ENCODE results near the gene ALDOA.

The ALDOA gene

GRCh38 chr16:30077656-30078055 is 12.1 kb downstream of the ALDOA start:
- H3K36me3 ChIP-seq (ENCODE audit: control insufficient read depth, insufficient read depth, low read length) = no peaks in the 10 kb centered on the region
- H3K27ac ChIP-seq = no peak overlapping the region
- H3K4me1 ChIP-seq = peaks cover 6% of the 10 kb centered on the region
- H3K9ac ChIP-seq = no peak overlapping the region
- no peaks in the 10 kb centered on the region for H3K9me3 ChIP-seq (ENCODE audit: control insufficient read depth, low read length)
- no peak for TF ChIP-seq CTCF (IDR thresholded peaks at IDR 0.05)
- no peaks in the 10 kb centered on the region for H3K27me3 ChIP-seq (ENCODE audit: control insufficient read depth, insufficient read depth, low read length)
- no peak overlapping the region for H3K4me2 ChIP-seq (ENCODE audit: low read length)
- peaks cover 34% of the 10 kb centered on the region for H3K79me2 ChIP-seq
- H3K4me3 ChIP-seq (ENCODE audit: low read depth, low read length) = no peak overlapping the region
- H2AFZ ChIP-seq = no peak overlapping the region

GRCh38 chr16:30078744-30079143 is 13.2 kb downstream of the ALDOA start:
- no peak for TF ChIP-seq CTCF (IDR thresholded peaks at IDR 0.05)
- Histone ChIP-seq H3K9ac (no peak overlapping the region), H2AFZ (no peak overlapping the region), H3K4me3 (ENCODE audit: low read depth, low read length) (no peak overlapping the region), H3K79me2 (peaks cover 33% of the 10 kb centered on the region), H3K9me3 (ENCODE audit: control insufficient read depth, low read length) (no peaks in the 10 kb centered on the region), H3K4me2 (ENCODE audit: low read length) (no peak overlapping the region), H3K27ac (no peak overlapping the region), H3K4me1 (peaks cover 6% of the 10 kb centered on the region), H3K36me3 (ENCODE audit: control insufficient read depth, insufficient read depth, low read length) (no peaks in the 10 kb centered on the region), H3K27me3 (ENCODE audit: control insufficient read depth, insufficient read depth, low read length) (no peaks in the 10 kb centered on the region)

- H3K36me3 ChIP-seq (ENCODE audit: control insufficient read depth, insufficient read depth, low read length) = no peaks in the 10 kb centered on the region
- H3K4me1 ChIP-seq = peaks cover 6% of the 10 kb centered on the region
- H3K27ac ChIP-seq = no peak overlapping the region
- H3K4me2 ChIP-seq (ENCODE audit: low read length) = no peak overlapping the region
- H3K4me3 ChIP-seq (ENCODE audit: low read depth, low read length) = no peak overlapping the region
- H3K9me3 ChIP-seq (ENCODE audit: control insufficient read depth, low read length) = no peaks in the 10 kb centered on the region
- H3K9ac ChIP-seq = no peak overlapping the region
- H3K79me2 ChIP-seq = peaks cover 31% of the 10 kb centered on the region
- no peaks in the 10 kb centered on the region for H3K27me3 ChIP-seq (ENCODE audit: control insufficient read depth, insufficient read depth, low read length)
- H2AFZ ChIP-seq = no peak overlapping the region
- TF ChIP-seq CTCF (IDR thresholded peaks at IDR 0.05) = no peak
These were observed 13.9 kb downstream of the ALDOA start for GRCh38 chr16:30079480-30079879.

GRCh38 chr16:30082545-30083090 is 17.1 kb downstream of the ALDOA start:
- H3K4me3 ChIP-seq (ENCODE audit: low read depth, low read length) = no peak overlapping the region
- H3K79me2 ChIP-seq = peaks cover 5% of the 10 kb centered on the region
- no peak for TF ChIP-seq CTCF (IDR thresholded peaks at IDR 0.05)
- no peaks in the 10 kb centered on the region for H3K9me3 ChIP-seq (ENCODE audit: control insufficient read depth, low read length)
- H3K27me3 ChIP-seq (ENCODE audit: control insufficient read depth, insufficient read depth, low read length) = no peaks in the 10 kb centered on the region
- no peaks in the 10 kb centered on the region for H3K36me3 ChIP-seq (ENCODE audit: control insufficient read depth, insufficient read depth, low read length)
- H2AFZ ChIP-seq = no peak overlapping the region
- H3K9ac ChIP-seq = no peak overlapping the region
- no peaks in the 10 kb centered on the region for H3K4me1 ChIP-seq
- no peak overlapping the region for H3K27ac ChIP-seq
- H3K4me2 ChIP-seq (ENCODE audit: low read length) = no peak overlapping the region
